ENCODE data around the gene GDE1.
"Not testable (repeated sequence)": the region's sequence is repeated elsewhere in the genome, so short reads cannot be mapped to it uniquely, and the experiment has no call there.

The GDE1 gene, protein sequence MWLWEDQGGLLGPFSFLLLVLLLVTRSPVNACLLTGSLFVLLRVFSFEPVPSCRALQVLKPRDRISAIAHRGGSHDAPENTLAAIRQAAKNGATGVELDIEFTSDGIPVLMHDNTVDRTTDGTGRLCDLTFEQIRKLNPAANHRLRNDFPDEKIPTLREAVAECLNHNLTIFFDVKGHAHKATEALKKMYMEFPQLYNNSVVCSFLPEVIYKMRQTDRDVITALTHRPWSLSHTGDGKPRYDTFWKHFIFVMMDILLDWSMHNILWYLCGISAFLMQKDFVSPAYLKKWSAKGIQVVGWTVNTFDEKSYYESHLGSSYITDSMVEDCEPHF

DNA sequence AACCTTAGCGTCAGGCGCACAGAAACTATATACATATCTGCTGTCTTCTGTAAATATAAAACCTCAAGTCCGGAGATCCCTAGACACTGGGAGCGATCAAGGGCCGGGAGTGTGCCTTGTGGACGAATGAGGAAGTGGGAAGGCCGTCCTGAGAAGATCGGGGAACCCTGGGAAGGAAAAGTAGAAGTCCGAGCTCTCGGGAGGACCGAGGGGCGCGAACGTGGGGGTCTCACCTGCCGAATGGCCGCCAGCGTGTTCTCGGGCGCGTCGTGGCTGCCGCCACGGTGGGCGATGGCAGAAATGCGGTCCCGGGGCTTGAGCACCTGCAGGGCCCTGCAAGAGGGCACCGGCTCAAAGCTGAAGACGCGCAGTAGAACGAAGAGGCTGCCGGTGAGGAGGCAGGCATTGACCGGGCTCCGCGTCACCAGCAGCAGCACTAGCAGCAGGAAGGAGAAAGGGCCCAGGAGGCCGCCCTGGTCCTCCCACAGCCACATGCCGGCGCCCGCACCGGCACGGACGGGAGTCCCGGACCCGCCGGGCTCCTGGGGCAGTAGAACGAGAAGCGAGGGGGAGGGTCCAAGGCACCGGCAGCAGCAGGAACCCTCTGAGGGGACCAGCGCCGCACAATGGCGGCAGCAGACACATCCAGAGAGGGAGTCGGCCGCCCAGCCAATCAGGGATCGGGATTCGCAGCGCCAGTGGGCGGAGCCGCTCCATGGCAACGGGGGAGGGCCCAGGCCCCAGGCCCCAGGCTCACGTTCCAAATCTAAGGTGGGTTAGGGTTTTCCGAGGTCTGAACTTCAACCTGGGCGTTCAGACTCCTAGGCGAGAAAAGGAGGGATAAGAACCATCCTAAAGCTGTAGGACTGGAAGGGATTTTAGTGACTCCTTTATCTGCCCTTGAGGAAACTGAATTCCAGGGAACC lies at the start of gene GDE1:
GDE1 (minus strand) TSS at position 628 of the 926 bp plus-strand sequence; CDS start at position 494, 134 bp downstream.
- peak; percentile 80 to 95 (median 93) for DNase-seq

DNA sequence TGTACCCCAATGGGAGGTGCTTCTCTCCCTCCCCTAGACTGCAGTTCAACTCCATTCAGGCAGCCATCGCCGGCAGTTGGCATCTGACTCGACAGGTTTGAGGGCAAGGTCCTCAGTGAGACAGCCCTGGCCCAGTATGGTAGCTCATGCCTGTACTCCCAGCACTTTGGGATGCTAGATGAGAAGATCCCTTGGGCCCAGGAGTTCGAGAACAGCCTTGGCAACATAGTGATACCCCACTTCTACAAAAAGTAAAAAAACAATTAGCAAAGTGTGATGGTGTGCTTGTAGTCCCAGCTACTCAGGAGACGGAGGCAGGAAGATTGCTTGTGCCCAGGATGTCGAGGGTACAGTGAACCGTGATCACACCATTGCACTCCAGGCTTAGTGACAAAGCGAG lies 45.7 kb upstream of the GDE1 start:
- no peak for DNase-seq

DNA sequence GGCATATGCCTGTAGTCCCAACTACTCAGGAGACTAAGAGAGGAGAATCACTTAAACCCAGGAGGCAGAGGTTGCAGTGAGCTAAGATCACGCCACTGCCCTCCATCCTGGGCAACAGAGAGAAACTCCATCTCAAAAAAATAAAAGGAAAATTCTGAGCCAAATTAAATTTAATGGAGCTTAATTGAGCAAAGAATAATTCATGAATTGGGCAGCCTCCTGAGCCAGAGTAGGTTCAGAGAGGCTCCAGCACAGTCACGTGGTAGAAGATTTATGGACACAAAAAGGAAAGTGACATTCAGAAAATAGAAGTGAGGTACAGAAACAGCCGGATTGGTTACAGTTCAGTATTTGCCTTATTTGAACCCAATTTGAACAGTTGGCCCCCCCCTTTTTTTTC lies 44.5 kb upstream of the GDE1 start:
- DNase-seq = no peak

DNA sequence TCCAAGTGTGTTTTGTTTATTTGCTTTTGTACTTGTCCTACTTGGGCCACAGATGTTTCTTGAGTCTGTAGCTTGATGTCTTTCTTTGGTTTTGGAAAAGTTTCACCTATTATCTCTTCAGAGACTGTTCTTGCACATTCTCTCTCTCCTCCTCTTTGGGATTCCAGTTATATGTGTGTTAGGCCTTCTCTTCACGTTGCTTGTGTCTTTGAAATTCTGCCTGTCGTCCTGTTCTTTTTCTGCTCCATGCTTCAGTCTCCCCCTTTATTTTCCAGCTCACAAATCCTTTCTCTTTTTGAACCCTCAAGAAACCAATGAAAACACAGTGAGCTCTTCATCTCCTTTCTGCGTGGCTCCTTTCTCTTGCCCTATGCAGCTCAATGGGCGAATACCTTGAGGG lies 41.5 kb upstream of the GDE1 start:
- DNase-seq = no peak

DNA sequence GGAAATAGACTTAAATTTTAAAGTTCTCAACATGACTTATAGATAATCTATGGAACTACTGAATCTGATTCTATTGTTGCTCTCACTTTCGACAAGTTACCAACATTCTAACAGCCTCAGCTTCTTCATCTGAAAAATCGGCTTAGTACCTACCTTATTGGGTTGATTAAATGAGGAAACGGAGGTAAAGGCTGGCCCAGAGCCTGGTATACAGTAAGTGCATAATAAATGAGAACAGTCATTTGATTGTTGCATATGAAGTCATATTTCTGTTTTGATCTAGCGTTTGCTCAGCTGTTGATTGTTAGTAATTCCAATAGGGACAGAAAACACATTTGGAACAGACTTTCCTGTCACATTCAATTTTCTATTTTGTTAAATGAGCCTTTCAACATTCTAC lies 38.2 kb upstream of the GDE1 start:
- no peak for DNase-seq

DNA sequence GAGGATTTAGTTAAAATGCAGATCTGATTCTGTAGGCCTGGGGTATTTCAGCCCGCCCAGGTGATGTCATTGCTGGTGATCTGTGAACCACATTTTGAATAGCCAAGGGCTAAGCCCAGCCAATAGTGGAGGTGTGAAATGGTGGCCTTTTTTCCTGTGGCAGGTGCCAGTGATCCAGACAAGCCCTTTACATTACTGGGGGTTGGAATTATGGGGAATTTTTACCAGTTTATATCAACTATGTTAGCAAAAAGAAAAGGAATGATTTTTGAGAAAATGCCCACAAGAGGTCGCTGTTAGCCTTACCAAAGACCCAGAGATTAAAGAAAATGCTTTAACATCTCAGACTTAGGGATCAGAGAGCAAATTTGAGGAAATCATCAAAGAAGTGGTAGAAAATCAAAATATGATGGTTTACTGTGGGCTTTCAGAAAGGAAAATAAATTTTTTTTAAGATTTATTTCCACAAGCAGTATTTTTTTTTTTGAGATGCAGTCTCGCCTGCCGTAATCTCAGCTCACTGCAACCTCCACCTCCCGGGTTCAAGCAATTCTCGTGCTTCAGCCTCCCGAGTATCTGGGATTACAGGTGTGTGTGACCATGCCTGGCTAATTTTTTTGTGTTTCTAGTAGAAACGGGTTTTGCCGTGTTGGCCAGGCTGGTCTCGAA lies 37.5 kb upstream of the GDE1 start:
- DNase-seq = peak in 3 of 14 donors; percentile 8 to 30 (median 14)

DNA sequence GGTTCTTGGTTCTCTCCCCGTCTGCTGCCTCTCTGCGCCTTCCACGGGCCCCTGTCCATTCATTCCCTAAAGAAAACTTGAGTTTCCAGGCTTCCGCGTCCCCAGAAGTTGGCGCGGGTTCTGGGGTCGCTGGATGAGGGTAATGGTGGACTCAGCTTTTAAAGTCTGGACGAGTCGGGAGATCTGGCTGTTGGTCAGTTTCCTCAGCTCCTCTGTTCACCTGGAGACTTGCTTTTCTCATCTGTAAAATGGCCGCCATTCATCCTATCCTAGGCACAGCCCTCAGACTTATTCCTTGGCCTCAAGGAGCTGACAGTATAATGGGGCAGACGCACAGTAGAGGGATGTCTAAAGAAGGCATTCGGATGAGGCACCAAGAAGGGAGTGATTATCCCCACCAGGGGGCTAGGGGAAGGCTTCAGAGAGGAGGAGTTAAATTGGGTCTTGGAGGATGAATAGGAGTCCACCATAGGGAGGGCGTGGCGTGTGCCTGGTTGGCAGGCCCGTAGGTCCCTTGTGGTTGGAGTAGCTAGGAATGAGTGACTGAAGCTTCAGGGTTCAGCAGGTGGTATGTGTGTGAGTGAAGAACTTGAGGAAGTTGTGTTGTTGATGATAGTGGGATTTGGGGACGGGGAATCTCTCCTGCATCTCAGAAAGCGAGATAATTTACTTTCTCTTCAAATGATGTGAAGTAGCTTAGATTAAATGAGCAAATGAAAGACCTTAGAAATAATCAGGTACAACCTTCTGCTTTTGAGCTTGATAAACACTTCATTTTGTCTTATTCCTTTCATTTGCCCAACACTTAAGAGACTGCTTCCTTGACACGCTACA lies 34.3 kb upstream of the GDE1 start:
- DNase-seq = no peak

DNA sequence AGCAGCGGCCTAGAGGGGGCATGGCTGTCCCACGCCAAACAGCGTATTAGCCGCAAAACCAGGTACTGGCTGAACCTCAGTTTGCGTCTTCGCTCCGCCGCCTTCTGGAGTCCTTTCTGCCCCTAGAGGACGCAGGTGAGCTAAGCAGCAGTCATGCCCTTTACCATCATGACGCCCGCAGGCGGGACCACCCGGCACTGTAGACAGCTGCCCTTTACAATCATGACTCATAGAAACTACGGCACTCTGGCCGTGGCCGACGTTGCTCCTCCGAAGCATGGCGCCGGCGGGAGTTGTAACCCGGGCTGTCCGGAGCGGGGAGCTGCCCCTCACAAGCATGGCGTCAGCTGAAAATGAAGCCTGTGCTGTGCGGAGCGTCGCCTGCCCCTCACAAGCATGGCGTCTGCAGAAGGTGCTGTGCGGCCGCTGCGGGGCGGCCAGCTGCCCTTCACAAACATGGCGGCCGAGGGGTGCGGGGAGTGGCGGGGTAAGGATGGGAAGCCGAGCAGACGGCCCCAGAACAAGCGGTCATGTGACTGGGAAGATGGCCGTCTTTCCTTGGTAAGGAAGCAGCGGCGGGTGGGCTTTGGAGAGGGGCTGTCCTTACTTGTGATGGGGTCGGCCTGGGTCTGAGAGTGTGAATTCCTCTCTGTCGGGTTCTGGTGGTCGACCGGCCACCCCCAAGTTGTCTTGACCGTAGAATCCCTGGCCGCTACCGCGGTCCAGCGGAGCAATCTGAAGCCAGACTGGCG lies 33.5 kb upstream of the GDE1 start, which contains the start of gene VPS35L:
VPS35L (plus strand) TSS at position 518 of the 752 bp plus-strand sequence; CDS start at position 545, 27 bp downstream.
- DNase-seq = peak; percentile 80 to 100 (median 94)

DNA sequence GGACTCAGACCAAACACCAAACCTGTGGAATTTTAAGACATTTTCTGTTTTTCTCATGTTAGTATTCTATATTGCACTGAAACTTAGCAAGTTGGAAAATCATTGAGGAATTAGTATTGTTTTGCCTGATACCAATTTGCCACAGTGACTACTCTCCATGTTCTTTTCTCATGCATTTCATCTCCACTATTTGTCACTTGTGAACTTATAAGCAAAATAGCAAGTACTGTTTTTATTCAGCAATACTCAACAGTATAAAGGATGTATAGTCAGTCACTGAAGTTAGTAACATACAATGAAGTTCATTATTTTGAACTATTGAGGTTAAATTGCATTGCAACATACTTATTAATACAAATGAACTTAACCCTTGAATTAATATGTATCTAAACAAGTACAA lies 27.8 kb upstream of the GDE1 start:
- DNase-seq = no peak

DNA sequence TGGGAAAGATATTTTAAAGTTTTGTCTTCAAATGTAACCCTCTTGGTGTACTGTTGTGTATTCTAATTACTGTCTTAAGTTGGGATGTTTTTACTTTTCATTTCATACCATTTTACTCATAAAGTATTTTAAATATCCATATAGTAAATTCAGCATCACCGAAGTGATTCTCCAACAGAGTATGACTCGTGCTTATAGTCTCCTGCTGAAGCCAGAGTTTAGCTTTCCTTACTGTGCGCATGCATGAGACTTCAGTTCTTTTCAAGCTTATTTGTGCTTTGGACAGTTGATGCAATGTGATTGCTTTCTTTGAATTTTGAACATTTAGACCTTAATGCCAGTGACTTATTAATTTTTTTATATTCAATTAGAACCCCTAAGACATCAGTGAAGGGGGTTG lies 26.2 kb upstream of the GDE1 start:
- no peak for DNase-seq

DNA sequence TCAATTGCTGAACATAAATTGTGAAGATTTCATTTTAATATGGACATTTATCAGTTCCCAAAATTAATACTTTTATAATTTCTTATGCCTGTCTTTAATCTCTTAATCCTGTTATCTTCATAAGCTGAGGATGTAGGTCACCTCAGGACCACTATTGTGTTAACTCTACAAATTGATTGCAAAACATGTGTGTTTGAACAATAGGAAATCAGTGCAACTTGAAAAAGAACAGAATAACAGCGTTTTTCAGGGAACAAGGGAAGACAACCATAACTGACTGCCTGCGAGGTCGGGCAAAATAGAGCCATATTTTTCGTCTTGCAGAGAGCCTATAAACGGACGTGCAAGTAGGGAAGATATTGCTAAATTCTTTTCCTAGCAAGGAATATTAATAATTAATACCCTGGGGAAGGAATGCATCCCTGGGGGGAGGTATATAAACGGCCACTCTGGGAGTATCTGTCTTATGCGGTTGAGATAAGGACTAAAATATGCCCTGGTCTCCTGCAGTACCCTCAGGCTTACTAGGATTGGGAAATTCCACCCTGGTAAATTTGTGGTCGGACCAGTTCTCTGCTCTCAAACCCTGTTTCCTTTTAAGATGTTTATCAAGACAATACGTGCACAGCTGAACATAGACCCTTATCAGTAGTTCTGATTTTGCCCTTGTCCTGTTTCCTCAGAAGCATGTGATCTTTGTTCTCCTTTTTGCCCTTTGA lies 21.5 kb upstream of the GDE1 start:
- DNase-seq = not testable (repeated sequence)

DNA sequence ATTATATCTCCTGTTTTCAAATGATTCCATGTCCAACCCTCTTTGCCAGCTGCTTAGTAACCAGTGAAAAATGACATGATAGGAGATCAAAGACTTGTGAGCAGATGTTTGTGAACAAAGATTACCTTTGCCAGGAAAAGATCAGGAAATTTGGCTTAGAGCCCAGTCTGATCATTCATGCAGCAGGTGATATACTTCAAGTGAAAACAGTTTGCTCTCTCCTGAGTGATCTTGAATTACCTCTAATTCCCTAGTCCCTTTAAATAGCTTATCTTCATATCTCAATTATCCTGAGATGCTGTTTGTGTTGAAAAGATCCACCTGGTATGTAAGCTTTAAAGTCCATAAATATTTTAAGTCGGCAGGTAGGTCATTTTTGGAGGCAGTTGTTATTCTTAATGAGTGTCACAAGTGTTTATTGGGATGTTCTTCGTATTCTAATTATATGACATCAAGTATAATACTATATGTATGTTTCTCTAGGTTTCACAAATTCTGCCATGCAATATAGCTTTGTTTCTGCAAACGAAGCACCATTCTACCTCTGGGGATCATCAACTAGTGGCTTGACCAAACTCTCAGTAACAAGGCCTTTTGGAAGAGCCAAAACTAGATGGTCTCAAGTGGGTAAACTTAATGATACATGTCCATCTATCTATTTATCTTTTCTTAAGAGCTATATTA lies 20.4 kb upstream of the GDE1 start:
- no peak for DNase-seq

DNA sequence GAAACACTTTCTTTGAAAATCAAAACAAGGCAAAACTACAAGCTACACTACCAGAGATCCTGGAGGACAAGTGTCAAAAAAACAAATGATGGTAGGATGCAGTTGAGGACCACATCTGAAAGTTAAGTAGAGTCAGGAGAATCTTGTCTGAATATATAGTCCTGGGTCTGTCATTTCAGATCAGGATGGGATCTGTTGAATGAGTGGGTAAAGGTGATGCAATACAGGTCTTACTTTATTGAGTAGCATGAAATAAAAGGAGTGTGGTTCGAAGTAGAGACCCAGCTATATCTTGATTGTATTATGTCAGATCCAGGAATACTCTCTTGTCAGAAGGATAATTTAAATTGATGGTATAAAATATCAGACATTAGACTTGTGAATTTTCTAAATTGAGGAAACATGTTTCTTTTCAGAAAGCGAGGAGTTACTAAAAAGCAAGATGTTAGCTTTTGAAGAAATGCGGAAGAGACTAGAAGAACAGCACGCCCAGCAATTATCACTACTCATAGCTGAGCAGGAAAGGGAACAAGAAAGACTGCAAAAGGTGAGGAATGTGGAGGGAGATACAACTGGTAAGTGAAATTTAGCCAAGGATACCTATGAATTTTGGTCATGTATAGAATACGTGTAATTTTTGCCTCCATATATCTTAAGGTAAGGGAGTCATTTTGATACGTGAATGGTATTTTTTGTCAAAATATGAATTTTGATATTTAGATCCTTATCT lies 18.5 kb upstream of the GDE1 start:
- DNase-seq = no peak

DNA sequence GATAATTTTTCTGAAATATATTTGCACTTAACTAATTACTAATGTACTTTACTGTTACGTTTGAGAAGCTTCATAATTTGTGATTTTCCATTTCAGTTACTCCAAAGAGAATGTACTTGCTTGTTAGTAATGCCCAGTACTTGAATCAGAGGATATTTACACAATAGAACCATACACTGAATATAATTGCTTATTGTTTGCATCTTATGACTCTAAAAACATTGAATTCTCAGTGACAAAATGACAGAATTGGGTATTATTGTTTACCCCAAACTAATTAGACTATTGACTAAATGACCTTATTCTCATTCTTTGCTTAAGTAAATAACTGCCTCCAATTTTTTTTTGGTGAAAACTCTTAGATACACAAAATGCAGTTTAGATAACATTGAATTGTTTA lies 10.7 kb upstream of the GDE1 start:
- DNase-seq = no peak

DNA sequence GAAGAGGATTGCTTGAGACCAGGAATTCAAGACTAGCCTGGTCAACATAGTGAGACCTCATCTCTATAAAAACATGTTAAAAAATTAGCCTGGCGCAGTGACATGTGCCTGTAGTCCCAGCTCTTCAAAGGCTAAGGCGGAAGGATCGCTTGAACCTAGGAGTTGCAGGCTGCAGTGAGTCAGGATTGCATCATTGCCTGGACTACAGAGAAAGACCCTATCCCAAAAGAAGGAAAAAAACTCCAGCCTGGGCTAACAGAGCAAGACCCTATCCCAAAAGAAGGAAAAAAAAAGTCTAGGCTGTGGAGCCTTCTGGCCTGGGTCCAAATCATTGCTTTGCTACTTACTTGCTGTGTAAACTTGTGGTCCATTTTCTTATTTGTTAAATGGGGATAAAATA lies 6.8 kb upstream of the GDE1 start:
- DNase-seq = no peak

DNA sequence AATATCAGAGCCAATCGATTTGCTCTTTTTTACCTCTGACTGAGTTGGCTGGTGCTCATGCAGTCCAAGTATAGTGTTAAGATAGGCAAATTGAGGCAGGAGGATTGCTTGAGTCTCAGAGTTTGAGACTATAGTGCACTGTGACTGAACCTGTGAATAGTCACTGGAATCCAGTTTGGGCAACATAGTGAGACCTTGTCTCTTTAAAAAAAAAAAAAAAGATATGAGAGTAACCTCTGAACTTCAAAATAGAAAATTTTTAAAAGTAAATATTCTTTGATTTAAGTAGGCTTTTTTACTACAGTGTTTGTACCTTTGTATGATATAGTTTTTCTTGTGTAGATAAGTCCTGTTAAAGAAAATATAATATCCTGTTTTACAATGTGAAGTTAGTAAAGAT lies 5.3 kb upstream of the GDE1 start:
- no peak for DNase-seq

DNA sequence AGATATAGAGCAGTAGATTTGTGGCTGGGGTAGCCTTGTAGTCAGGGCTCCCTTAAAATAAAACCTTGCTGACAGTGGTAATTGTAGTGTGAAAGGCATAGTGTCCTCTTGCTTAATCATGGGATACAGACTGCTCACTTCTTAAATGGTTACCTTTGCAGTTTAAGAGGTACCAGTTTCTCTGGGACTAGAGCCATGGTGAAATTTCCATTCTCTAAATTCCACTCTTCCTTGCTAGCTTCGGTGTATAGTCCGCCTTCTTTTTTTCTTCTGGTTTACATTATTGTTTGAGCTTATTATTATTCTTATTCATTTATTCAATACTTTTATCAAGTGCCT lies 3.5 kb upstream of the GDE1 start:
- DNase-seq = no peak

DNA sequence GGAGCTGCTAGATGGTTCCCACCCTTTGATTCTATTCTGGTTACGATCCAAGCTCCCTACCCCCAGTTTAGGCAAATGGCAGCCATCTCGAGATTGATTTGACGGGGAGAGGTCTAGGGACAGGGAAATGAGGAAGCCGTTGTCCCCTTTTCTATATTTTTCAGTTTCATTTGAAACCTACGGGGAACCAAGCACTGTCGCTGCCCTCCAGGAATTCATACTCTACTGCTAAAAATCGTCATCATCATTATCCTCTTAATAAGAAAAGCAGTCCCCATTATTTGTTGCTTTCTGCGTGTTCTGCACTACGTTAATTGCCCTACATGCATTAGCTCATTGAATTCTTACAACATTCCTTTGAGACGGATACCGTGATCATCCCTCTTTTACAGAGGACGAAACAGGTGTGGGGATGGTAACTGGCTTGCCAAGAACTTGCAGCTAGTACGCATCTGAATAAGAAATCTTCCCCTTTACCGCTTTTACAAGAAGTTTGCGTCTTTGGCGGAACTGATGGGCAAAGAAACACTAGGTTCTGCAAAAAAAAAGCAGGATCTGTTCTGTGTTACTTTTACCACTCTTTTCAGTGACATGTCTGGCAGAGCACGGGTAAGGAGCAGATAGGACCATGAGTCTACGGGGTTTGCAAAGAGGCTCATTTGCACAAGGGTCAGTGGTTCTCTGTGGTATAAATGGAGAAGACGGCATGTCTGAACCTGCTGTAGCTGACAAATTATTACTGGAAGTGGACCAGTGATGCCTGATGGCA lies 2.9 kb upstream of the GDE1 start:
- peak in 9 of 14 donors; percentile 14 to 65 (median 35) for DNase-seq

DNA sequence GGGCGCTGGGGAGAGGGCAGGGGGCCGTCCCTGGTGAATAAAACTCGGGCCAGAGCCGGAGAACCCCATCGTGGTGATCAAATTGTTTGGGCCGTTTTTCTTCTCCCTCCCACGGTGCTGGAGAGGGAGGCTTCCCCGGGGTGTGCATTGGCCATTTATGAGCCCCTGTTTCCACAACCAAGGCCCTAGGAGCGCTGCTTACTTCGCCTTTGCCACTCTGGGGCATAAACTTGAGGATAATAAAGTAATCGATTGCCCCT lies 2.4 kb upstream of the GDE1 start:
- peak in 10 of 14 donors; percentile 27 to 74 (median 56) for DNase-seq

All from C1 segment of cervical spinal cord (tissue), 14 donors.